Neural progenitor cell (in vitro differentiated cells): Measurements from ENCODE around the gene SPTBN1. TPM values are rescaled to one million over a fixed set of nuclear protein-coding genes. Genes with fewer than 3 reads are reported as not detected.

Experiments
- DNase-seq: peaks from one replicate; pipeline ENCODE4 v3.0.0-alpha.2; 2016; ENCODE audit warnings: low spot score
- H2AFZ ChIP-seq: fragments of 200-600 bp; sonication (generic); replicated peaks from 2 replicates; pipeline ENCODE4 v1.6.1; 2016; ENCODE audit warnings: antibody characterized with exemption
- H3F3A ChIP-seq: fragments of 200-600 bp; sonication (generic); 2 replicates; pipeline ENCODE4 v1.6.1; 2016; ENCODE audit warnings: antibody characterized with exemption, low read depth
- H3K27ac ChIP-seq: fragments of 200-600 bp; sonication (generic); 2 replicates; pipeline ENCODE4 v1.5.1; 2016; ENCODE audit warnings: mild to moderate bottlenecking
- H3K27me3 ChIP-seq: fragments of 200-600 bp; sonication (generic); 2 replicates; pipeline ENCODE4 v1.6.1; 2016; ENCODE audit warnings: mild to moderate bottlenecking, moderate library complexity
- H3K36me3 ChIP-seq: fragments of 200-600 bp; sonication (generic); 2 replicates; pipeline ENCODE4 v1.5.1; 2016
- H3K4me1 ChIP-seq: fragments of 200-600 bp; sonication (generic); 2 replicates; pipeline ENCODE4 v1.6.1; 2016; ENCODE audit warnings: mixed run types
- H3K4me2 ChIP-seq: fragments of 200-600 bp; sonication (generic); 2 replicates; pipeline ENCODE4 v1.6.1; 2016
- H3K4me3 ChIP-seq: fragments of 200-600 bp; sonication (generic); 2 replicates; pipeline ENCODE4 v1.5.1; 2016
- H3K79me2 ChIP-seq: fragments of 200-600 bp; sonication (generic); 2 replicates; pipeline ENCODE4 v1.6.1; 2016; ENCODE audit warnings: low read depth
- H3K9ac ChIP-seq: fragments of 200-600 bp; sonication (generic); 2 replicates; pipeline ENCODE4 v1.6.1; 2016
- H3K9me3 ChIP-seq: fragments of 200-600 bp; sonication (generic); 2 replicates; pipeline ENCODE4 v1.5.1; 2016; ENCODE audit warnings: low read depth
- H4K20me1 ChIP-seq: fragments of 200-600 bp; sonication (generic); 2 replicates; pipeline ENCODE4 v1.6.1; 2016; ENCODE audit warnings: low read depth
- H3K27ac Mint-ChIP-seq: 3 replicates; pipeline ENCODE4 v1.8.0; 2021; ENCODE audit warnings: mixed read lengths
- H3K27me3 Mint-ChIP-seq: 2 replicates; pipeline ENCODE4 v1.8.0; 2022; ENCODE audit warnings: low read depth, mild to moderate bottlenecking, inconsistent platforms, moderate library complexity, mixed read lengths; ENCODE audit not compliant: insufficient read depth
- H3K36me3 Mint-ChIP-seq: 3 replicates; pipeline ENCODE4 v1.8.0; 2021; ENCODE audit warnings: mixed read lengths
- H3K4me1 Mint-ChIP-seq: 3 replicates; pipeline ENCODE4 v1.8.0; 2021; ENCODE audit warnings: mixed read lengths
- H3K4me3 Mint-ChIP-seq: 3 replicates; pipeline ENCODE4 v1.8.0; 2021; ENCODE audit warnings: mild to moderate bottlenecking, moderate library complexity, mixed read lengths
- H3K9me3 Mint-ChIP-seq: 3 replicates; pipeline ENCODE4 v1.8.0; 2020; ENCODE audit warnings: mixed read lengths
- EZH2 ChIP-seq: fragments of 200-600 bp; sonication (generic); IDR thresholded peaks from 2 replicates; pipeline ENCODE4 v1.6.1; 2017; ENCODE audit warnings: antibody characterized with exemption, mild to moderate bottlenecking, moderate library complexity
- EZH2phosphoT487 ChIP-seq: fragments of 200-600 bp; sonication (generic); IDR thresholded peaks from 2 replicates; pipeline ENCODE4 v1.6.1; 2017; ENCODE audit warnings: antibody characterized with exemption
- total RNA-seq: library from RNA; depleted of rRNA; stranded (reverse); fragments of >200 nt; gene quantifications from 2 replicates; pipeline ENCODE4 v1.2.3, GENCODE V29; 2015; ENCODE audit warnings: low replicate concordance
- TF ChIP-seq, protein P1 (sequence below): fragments of 200-600 bp; sonication (generic); IDR thresholded peaks from 2 replicates; pipeline ENCODE4 v1.5.1; 2017; ENCODE audit warnings: antibody characterized with exemption, mild to moderate bottlenecking

Gene SPTBN1
- total RNA-seq, 1 donor from 2014 or later: 94.2 TPM

DNA sequence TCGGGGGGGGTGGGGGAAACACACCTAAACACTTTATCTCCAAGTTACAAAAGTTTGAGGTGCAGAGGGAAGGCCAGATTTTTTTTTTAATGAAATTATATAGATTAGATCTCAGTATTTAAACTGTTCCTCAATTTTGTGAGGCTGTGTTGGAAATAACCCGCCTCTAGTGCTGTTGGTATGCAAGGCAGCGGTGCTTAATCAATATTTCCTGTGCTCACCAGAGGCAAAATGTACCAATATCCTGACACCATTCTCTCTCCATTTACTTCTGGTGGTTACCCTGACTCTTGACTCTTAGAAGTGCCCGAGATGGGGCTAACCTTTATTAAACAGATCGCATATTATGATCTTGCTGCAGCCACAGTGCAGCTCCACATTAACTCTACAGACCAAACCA, 212.6 kb downstream of the SPTBN1 start:
- no peak for TF ChIP-seq EZH2phosphoT487
- TF ChIP-seq, protein P1, sequence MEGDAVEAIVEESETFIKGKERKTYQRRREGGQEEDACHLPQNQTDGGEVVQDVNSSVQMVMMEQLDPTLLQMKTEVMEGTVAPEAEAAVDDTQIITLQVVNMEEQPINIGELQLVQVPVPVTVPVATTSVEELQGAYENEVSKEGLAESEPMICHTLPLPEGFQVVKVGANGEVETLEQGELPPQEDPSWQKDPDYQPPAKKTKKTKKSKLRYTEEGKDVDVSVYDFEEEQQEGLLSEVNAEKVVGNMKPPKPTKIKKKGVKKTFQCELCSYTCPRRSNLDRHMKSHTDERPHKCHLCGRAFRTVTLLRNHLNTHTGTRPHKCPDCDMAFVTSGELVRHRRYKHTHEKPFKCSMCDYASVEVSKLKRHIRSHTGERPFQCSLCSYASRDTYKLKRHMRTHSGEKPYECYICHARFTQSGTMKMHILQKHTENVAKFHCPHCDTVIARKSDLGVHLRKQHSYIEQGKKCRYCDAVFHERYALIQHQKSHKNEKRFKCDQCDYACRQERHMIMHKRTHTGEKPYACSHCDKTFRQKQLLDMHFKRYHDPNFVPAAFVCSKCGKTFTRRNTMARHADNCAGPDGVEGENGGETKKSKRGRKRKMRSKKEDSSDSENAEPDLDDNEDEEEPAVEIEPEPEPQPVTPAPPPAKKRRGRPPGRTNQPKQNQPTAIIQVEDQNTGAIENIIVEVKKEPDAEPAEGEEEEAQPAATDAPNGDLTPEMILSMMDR: no peak
- no peak for TF ChIP-seq EZH2
- H3K4me2 ChIP-seq: no peak overlapping the region
- H3K4me1 Mint-ChIP-seq: peaks cover 3% of the 10 kb centered on the region
- DNase-seq: no peak
- H3K4me3 ChIP-seq: no peak overlapping the region
- no peaks in the 10 kb centered on the region for H3K27me3 Mint-ChIP-seq
- no peaks in the 10 kb centered on the region for H4K20me1 ChIP-seq
- H3K36me3 ChIP-seq: no peaks in the 10 kb centered on the region
- H3K36me3 Mint-ChIP-seq: peaks cover 30% of the 10 kb centered on the region
- H3K9me3 ChIP-seq: no peaks in the 10 kb centered on the region
- H3K4me1 ChIP-seq: no peaks in the 10 kb centered on the region
- H3K9me3 Mint-ChIP-seq: no peaks in the 10 kb centered on the region
- H3K4me3 Mint-ChIP-seq: no peak overlapping the region
- no peaks in the 10 kb centered on the region for H3K79me2 ChIP-seq
- H2AFZ ChIP-seq: no peak overlapping the region
- H3K9ac ChIP-seq: no peak overlapping the region
- no peaks in the 10 kb centered on the region for H3F3A ChIP-seq
- H3K27me3 ChIP-seq: no peaks in the 10 kb centered on the region
- no peak overlapping the region for H3K27ac Mint-ChIP-seq
- H3K27ac ChIP-seq: no peak overlapping the region

DNA sequence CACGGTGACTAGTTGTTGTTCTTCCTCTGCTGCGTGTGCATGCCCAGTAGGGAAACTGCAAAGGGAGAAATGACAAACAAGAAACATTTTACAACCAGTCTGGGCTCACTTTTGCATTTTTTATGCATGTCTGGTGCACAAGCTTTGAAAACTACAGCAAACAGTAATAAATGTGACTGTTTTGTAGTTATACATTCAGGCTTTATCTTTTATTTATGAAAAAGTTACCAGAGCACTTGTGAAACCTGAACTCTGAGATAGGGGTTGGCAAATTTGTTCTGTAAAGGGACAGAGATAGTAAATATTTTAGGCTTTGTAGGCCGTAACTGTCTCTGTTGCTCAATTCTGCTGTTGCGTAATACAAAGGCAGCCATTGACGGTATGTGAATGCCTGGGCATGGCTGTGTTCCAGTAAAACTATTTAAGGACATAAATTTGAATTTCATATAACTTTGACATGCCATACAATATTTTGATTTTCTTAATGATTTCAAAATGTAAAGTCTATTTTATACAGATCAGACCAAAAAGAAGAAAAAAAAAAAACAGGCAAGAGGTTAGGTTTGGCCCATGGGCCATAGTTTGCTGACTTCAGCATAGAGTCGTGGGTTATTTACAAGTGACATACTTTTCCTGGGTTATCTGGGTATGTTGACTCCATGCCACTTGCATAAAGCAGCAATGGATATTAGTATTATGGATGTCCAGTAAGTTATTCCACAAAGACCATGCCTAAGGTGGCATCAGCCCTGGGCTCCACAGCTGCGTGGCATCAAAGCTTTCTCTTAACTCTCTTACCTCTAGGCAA, 213.8 kb downstream of the SPTBN1 start:
- no peaks in the 10 kb centered on the region for H3K9me3 Mint-ChIP-seq

DNA sequence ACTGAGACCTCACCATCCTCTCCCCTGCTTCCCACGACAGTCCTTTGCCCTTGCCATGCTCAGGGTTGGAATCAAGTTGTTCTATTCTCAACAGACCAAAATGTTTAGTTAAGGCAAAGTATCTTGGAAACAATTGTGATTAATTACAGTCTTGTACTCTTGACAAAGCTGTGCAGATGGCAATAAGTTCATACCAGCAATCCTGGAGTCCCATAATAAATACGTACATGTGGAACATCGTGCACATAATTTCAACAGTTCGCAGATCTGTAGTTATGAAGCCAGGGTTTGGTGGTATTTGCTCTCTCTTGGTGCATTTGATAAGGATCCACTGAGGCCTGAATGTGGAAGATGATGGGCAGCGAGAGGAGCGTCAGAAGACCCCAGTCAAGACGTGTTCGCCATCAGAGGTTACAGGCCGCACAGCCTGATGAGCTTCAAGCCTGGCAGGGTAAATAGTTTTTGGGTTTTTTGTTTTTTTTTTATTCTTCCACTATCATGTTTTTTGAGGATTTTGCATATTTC, 214.4 kb downstream of the SPTBN1 start:
- Histone ChIP-seq H4K20me1 (no peaks in the 10 kb centered on the region), H3K9me3 (no peaks in the 10 kb centered on the region), H3K27me3 (no peaks in the 10 kb centered on the region), H3K79me2 (no peaks in the 10 kb centered on the region), H3K4me2 (no peak overlapping the region), H3K36me3 (no peaks in the 10 kb centered on the region), H3K4me1 (no peaks in the 10 kb centered on the region), H3K4me3 (no peak overlapping the region), H3K27ac (no peak overlapping the region), H3K9ac (no peak overlapping the region), H3F3A (no peaks in the 10 kb centered on the region), H2AFZ (no peak overlapping the region)
- Mint-ChIP-seq H3K36me3 (peaks cover 17% of the 10 kb centered on the region), H3K9me3 (no peaks in the 10 kb centered on the region), H3K27ac (no peak overlapping the region), H3K4me1 (peaks cover under 1% of the 10 kb centered on the region), H3K4me3 (no peak overlapping the region), H3K27me3 (no peaks in the 10 kb centered on the region)
- TF ChIP-seq EZH2phosphoT487: no peak
- no peak for DNase-seq

More for the DNA sequence above, 213.8 kb downstream of the SPTBN1 start:
- H3F3A ChIP-seq: no peaks in the 10 kb centered on the region
- no peak for DNase-seq
- H3K4me2 ChIP-seq: no peak overlapping the region
- no peaks in the 10 kb centered on the region for H3K36me3 ChIP-seq
- no peaks in the 10 kb centered on the region for H3K4me1 ChIP-seq
- H4K20me1 ChIP-seq: no peaks in the 10 kb centered on the region
- peaks cover 3% of the 10 kb centered on the region for H3K4me1 Mint-ChIP-seq
- no peak overlapping the region for H3K4me3 Mint-ChIP-seq
- no peaks in the 10 kb centered on the region for H3K79me2 ChIP-seq
- H3K36me3 Mint-ChIP-seq: peaks cover 23% of the 10 kb centered on the region
- H2AFZ ChIP-seq: no peak overlapping the region
- no peak overlapping the region for H3K9ac ChIP-seq
- H3K27ac ChIP-seq: no peak overlapping the region
- H3K27me3 ChIP-seq: no peaks in the 10 kb centered on the region
- TF ChIP-seq, protein P1: no peak
- TF ChIP-seq EZH2 (no peak), EZH2phosphoT487 (no peak)
- no peaks in the 10 kb centered on the region for H3K27me3 Mint-ChIP-seq
- no peaks in the 10 kb centered on the region for H3K9me3 ChIP-seq
- no peak overlapping the region for H3K27ac Mint-ChIP-seq
- H3K4me3 ChIP-seq: no peak overlapping the region

DNA sequence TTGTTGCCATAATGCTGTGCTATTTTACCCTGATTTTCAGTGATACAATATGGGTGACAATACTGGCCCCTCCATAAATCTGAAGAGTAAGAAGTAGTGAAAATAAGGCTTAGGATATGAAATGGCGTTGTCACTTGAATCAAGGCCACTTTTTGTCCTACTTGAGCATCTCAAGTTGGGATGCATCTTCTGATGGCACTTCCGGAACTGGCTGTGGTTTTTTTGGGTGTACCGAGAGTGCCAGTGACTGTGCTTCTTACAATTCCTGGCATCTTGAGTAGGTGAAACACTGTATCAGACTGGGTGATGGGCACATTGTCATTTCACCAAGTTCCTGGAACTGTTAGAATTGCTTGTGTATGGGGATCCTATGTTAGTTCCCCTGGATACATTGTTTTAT, 214.9 kb downstream of the SPTBN1 start:
- H3K9me3 ChIP-seq: no peaks in the 10 kb centered on the region
- H3K4me1 Mint-ChIP-seq: no peaks in the 10 kb centered on the region
- peaks cover 16% of the 10 kb centered on the region for H3K36me3 Mint-ChIP-seq
- H3K79me2 ChIP-seq: no peaks in the 10 kb centered on the region
- no peak overlapping the region for H3K4me2 ChIP-seq
- H3K9ac ChIP-seq: no peak overlapping the region
- H3K27ac ChIP-seq: no peak overlapping the region
- no peaks in the 10 kb centered on the region for H3K4me1 ChIP-seq
- DNase-seq: no peak
- no peak overlapping the region for H3K4me3 ChIP-seq
- H3K36me3 ChIP-seq: no peaks in the 10 kb centered on the region
- no peaks in the 10 kb centered on the region for H3K27me3 ChIP-seq
- TF ChIP-seq EZH2 (no peak), EZH2phosphoT487 (no peak)
- TF ChIP-seq, protein P1: no peak
- no peak overlapping the region for H3K4me3 Mint-ChIP-seq
- no peaks in the 10 kb centered on the region for H4K20me1 ChIP-seq
- no peaks in the 10 kb centered on the region for H3F3A ChIP-seq
- no peak overlapping the region for H2AFZ ChIP-seq
- no peaks in the 10 kb centered on the region for H3K9me3 Mint-ChIP-seq
- no peak overlapping the region for H3K27ac Mint-ChIP-seq
- H3K27me3 Mint-ChIP-seq: no peaks in the 10 kb centered on the region
